Adrenal gland (tissue), 12 donors: ENCODE measurements around the gene UNC13B. TPM values are rescaled to one million over a fixed set of nuclear protein-coding genes. Genes with fewer than 3 reads are reported as not detected.

Source experiments
- DNase-seq, 7 donors: peaks; one replicate each; pipeline ENCODE4 v3.0.0-alpha.2; 2019 to 2020
- H3K27ac ChIP-seq, 5 donors: fragments of 200-600 bp; sonication (generic) in 4 of 5; 1 replicate in 3 of 5; 2 replicates in 2 of 5; pipeline versions ENCODE4 v1.5.1 to v1.8.0; 2016 to 2020; ENCODE audit warnings: mild to moderate bottlenecking in 1 of 5
- H3K27me3 ChIP-seq: fragments of 200-600 bp; 2 replicates; pipeline ENCODE4 v1.8.0; 2021
- H3K36me3 ChIP-seq, 2 donors: fragments of 200-600 bp; replicated peaks in 1 of 2; 1 replicate in 1 of 2; 2 replicates in 1 of 2; pipeline versions ENCODE4 v1.5.1 to v1.8.0; 2018 to 2022
- H3K4me1 ChIP-seq, 2 donors: fragments of 200-600 bp; replicated peaks in 1 of 2; 1 replicate in 1 of 2; 2 replicates in 1 of 2; pipeline versions ENCODE4 v1.5.1 to v1.8.0; 2018 to 2021
- H3K4me3 ChIP-seq, 4 donors: fragments of 200-600 bp; sonication (generic) in 3 of 4; one replicate each; pipeline ENCODE4 v1.5.1; 2016 to 2018
- H3K9me3 ChIP-seq, 3 donors: fragments of 200-600 bp; sonication (generic) in 1 of 3; replicated peaks in 1 of 3; 1 replicate in 2 of 3; 2 replicates in 1 of 3; pipeline versions ENCODE4 v1.5.1 to v1.8.0; 2016 to 2021
- CTCF ChIP-seq, 6 experiments: fragments of 450-650 bp in 4 of 6; fragments of 200-600 bp in 2 of 6; sonication (generic) in 1 of 6; IDR thresholded peaks; 1 replicate in 5 of 6; 2 replicates in 1 of 6; pipeline versions ENCODE4 v1.5.1 to v1.8.0; 2016 to 2021; ENCODE audit warnings: antibody characterized with exemption in 6 of 6, mild to moderate bottlenecking in 2 of 6, moderate library complexity in 1 of 6
- POLR2A ChIP-seq, 2 donors: fragments of 450-650 bp; IDR thresholded peaks; one replicate each; pipeline ENCODE4 v1.6.1; 2017; ENCODE audit warnings: antibody characterized with exemption in 2 of 2, mild to moderate bottlenecking in 2 of 2, moderate library complexity in 1 of 2
- WGBS, 4 donors: extraction: QIAGEN DNeasy Blood & Tissue Kit in 2 of 4; methylation state at CpG; one replicate each; pipeline versions ENCODE4 v1.1.5 to v1.1.7; 2013 to 2017; 5-methylcytosine and 5-hydroxymethylcytosine counted together
- intact Hi-C, 2 donors: fragments of 100-400 bp; cut with DNase I; formaldehyde crosslinking; loops; one replicate each; pipeline versions ENCODE4 v1.14.1 to v1.15.0; 2022 to 2023
- polyA plus RNA-seq, 3 donors: library from polyadenylated mRNA; stranded (reverse); fragments of 200-250 nt in 2 of 3; fragments of 350-450 nt in 1 of 3; fragmentation: Illumina TruSeq in 1 of 3; extraction: RNeasy Lipid Tissue Mini Kit (QIAGEN cat#74804) in 1 of 3; gene quantifications; one replicate each; pipeline ENCODE4 v1.2.3, GENCODE V29; 2013 to 2014
- total RNA-seq, 9 donors: library from RNA; depleted of rRNA in 4 of 9; stranded (reverse); fragments of >200 nt in 4 of 9; fragments of 120-200 nt in 1 of 9; fragmentation: NEBNext Ultra II Directional in 1 of 9; extraction: Animal tissue kit (Norgen Biotek cat#: 25700) in 1 of 9; gene quantifications; one replicate each; pipeline versions ENCODE4 v1.1.0 to v1.2.4, GENCODE V29; 2013 to 2023
- donor health status: healthy with polysubstance abuse.
- donor health status: Bipolar disorder and iron deficiency.
- donor health status: DM: yes; HTN: yes; CAD: no.
- donor health status: DM: no; HTN: no; CAD: no.
- donor health status: DM: no; HTN: no; CAD: no.
- donor health status: DM: yes; HTN: yes; CAD: no.

UNC13B gene
- total and polyA plus RNA-seq, 12 donors = 11.1 to 42.2 (median 30.5) TPM

- Histone ChIP-seq H3K9me3 (no peaks in the 10 kb centered on the region), H3K27ac (no peak overlapping the region), H3K36me3 (peaks cover 0 to 12% of the 10 kb centered on the region in 2 donors), H3K27me3 (no peaks in the 10 kb centered on the region), H3K4me3 (no peak overlapping the region), H3K4me1 (no peaks in the 10 kb centered on the region)
- TF ChIP-seq POLR2A (IDR thresholded peaks at IDR 0.05) = no peak
- TF ChIP-seq CTCF (IDR thresholded peaks at IDR 0.05) = no peak
- 83 to 93% (median 88%) methylated on average over 3 to 4 of the region's 4 CpGs for WGBS, 4 donors
- no peak for DNase-seq
- intact Hi-C loops = no loop called here
These were observed 218.2 kb downstream of the UNC13B start for GRCh38 chr9:35380039-35380438.

- 81 to 100% (median 97%) methylated on average over 2 of the region's 2 CpGs for WGBS, 4 donors
- H3K27me3 ChIP-seq = no peaks in the 10 kb centered on the region
- no peaks in the 10 kb centered on the region for H3K4me1 ChIP-seq
- H3K9me3 ChIP-seq = no peaks in the 10 kb centered on the region
- no peak overlapping the region for H3K4me3 ChIP-seq
- H3K27ac ChIP-seq = no peak overlapping the region
- TF ChIP-seq POLR2A (IDR thresholded peaks at IDR 0.05) (no peak), CTCF (IDR thresholded peaks at IDR 0.05) (no peak)
- intact Hi-C loops = no loop called here
- peaks cover 0 to 12% of the 10 kb centered on the region in 2 donors for H3K36me3 ChIP-seq
- no peak for DNase-seq
These were observed 218.8 kb downstream of the UNC13B start for GRCh38 chr9:35380619-35381018.

GRCh38 chr9:35385042-35385441 lies 223.2 kb downstream of the UNC13B start:
- no peaks in the 10 kb centered on the region for H3K4me1 ChIP-seq
- WGBS, 4 donors = 74 to 85% (median 76%) methylated on average over 2 of the region's 2 CpGs
- TF ChIP-seq POLR2A (IDR thresholded peaks at IDR 0.05) (no peak), CTCF (IDR thresholded peaks at IDR 0.05) (peak in 4 of 6 experiments; percentile 5 to 29 (median 19))
- peaks cover 0 to 44% of the 10 kb centered on the region in 2 donors for H3K36me3 ChIP-seq
- no peaks in the 10 kb centered on the region for H3K9me3 ChIP-seq
- no peak overlapping the region for H3K4me3 ChIP-seq
- intact Hi-C loops = no loop called here
- DNase-seq = peak in 1 of 7 donors; percentile 7
- no peaks in the 10 kb centered on the region for H3K27me3 ChIP-seq
- no peak overlapping the region for H3K27ac ChIP-seq

GRCh38 chr9:35395076-35395705 lies 233.4 kb downstream of the UNC13B start:
- no peak for TF ChIP-seq POLR2A (IDR thresholded peaks at IDR 0.05)
- no peak for TF ChIP-seq CTCF (IDR thresholded peaks at IDR 0.05)
- H3K4me3 ChIP-seq = no peak overlapping the region
- no peaks in the 10 kb centered on the region for H3K9me3 ChIP-seq
- H3K27ac ChIP-seq = no peak overlapping the region
- intact Hi-C loops = no loop called here
- no peaks in the 10 kb centered on the region for H3K27me3 ChIP-seq
- H3K4me1 ChIP-seq = no peaks in the 10 kb centered on the region
- WGBS, 4 donors = 84 to 96% (median 94%) methylated on average over 4 of the region's 4 CpGs
- peaks cover 0 to 55% of the 10 kb centered on the region in 2 donors for H3K36me3 ChIP-seq
- peak in 2 of 7 donors; percentile 9 to 16 for DNase-seq
